GM12875 (cell line): ENCODE measurements around the gene PDE9A.

Experiments used
- H3K4me3 ChIP-seq: one replicate; pipeline ENCODE4 v1.5.1; 2011; ENCODE audit warnings: low read depth, low read length, control low read depth
- TF ChIP-seq, protein P1 (sequence below): IDR thresholded peaks from 2 replicates; pipeline ENCODE4 v1.5.1; 2011; ENCODE audit warnings: low read depth, mild to moderate bottlenecking, control low read depth, inconsistent platforms, low read length, moderate library complexity, borderline replicate concordance; ENCODE audit not compliant: insufficient read depth

PDE9A gene

GRCh38 chr21:42746593-42747275, 93.3 kb downstream of the PDE9A start:
- H3K4me3 ChIP-seq = no peak overlapping the region
- TF ChIP-seq, protein P1, sequence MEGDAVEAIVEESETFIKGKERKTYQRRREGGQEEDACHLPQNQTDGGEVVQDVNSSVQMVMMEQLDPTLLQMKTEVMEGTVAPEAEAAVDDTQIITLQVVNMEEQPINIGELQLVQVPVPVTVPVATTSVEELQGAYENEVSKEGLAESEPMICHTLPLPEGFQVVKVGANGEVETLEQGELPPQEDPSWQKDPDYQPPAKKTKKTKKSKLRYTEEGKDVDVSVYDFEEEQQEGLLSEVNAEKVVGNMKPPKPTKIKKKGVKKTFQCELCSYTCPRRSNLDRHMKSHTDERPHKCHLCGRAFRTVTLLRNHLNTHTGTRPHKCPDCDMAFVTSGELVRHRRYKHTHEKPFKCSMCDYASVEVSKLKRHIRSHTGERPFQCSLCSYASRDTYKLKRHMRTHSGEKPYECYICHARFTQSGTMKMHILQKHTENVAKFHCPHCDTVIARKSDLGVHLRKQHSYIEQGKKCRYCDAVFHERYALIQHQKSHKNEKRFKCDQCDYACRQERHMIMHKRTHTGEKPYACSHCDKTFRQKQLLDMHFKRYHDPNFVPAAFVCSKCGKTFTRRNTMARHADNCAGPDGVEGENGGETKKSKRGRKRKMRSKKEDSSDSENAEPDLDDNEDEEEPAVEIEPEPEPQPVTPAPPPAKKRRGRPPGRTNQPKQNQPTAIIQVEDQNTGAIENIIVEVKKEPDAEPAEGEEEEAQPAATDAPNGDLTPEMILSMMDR = no peak

DNA sequence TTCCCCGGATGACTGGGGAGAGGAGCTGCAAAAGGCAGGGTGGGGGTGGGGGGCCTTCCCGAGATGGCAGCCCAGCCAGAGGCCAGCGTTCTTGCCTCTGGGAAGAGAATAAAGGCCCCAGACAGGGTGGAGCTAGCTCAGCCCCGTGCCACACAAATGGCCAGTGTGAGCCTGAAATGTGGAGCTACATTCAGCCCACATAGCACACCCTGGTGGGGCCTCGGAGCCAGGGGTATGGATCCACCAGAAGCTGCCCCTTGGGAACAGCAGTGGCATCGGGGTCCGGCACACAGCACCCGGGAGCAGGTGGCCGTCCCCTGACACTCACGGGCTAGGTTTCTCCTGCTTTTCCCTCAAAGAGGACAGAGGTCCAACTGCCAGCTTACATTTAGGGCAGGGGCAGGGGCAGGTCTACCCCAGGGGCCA, 93.9 kb downstream of the PDE9A start:
- TF ChIP-seq, protein P1 = no peak
- no peak overlapping the region for H3K4me3 ChIP-seq

DNA sequence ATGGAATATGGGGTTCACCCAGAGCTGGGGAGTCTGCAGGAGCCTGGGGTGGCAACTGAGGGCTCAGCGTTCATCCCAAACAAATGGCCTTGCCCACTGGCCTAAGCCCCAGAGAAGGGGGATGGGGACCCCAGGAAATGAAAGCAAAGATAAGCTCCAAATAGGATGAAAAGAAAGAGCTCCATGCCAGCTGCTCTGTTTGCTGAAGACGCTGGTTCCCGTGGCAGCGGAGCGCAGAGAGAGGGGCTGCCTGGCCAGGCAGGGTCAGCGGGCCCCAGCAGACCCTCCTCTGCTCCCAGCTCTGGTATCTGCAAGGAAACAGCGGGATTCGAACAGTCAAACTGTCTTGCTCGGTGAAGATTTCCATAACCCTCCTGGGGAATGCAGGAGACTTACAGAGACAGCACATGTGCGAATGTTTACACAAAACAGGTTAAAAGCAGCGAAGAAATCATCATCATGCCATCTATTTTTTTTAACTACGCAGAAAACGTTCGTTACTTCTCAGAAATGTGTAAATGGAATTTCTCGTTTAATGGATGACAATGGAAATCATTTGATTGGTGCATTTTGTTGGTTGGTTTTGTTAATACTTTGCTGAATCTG, 94.4 kb downstream of the PDE9A start:
- H3K4me3 ChIP-seq = no peak overlapping the region
- TF ChIP-seq, protein P1 = no peak

DNA sequence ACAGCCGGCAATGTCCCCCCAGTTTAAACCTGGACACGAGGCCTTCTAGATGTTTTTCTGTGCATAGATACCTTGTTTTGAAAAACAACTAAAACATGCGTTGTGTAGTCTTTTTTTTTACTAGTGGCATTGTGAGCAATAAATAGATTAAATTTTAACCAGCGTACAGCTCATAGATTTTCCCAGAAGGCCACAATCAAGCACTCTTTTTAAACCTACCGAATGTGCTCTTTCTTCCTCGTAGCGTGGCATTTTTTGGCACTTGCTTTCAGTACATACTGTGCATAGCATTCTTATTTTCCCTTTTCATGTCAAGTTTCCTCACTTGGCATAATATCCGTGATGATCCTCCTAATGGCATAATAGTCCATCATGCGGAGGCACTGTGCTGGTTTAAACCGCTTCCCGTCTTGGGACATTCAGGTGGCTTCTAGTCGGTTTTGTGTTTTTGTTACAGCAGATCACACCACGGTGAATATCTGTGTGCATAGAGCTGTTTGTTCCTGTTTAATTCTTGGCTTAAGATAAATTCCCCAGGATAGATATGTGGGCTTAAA, 95.3 kb downstream of the PDE9A start:
- no peak overlapping the region for H3K4me3 ChIP-seq

DNA sequence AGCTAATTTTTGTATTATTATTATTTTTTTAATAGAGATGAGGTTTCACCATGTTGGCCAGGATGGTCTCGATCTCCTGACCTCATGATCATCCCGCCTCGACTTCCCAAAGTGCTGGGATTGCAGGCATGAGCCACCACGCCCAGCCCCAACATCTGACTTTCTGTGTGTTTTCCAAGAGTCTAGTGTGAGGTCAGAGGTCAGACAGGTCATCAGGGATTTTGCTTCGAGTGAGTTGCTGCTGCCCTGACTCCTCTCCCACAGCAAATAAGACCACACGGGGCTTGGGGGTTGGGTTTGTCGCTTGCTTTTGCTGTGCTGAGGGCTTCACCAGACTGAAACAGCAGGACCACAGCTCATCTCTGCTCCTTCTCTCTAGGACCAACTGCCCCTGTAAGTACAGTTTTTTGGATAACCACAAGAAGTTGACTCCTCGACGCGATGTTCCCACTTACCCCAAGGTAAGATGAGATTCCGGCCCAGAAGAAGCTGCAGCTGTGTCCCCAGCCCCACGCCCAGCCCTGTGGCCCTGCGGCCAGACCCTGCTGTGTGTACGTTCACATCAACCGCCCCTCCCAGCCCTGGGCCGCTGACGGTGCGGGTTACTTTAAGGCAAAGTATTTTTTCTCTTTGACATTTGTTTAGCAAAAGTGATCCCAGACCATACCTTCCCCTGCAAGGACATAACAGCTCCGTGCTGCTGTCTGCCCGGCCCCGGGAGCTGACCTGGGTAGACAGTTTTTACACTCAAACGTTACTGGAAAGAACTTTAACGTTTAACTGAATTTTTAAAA, 97.5 kb downstream of the PDE9A start:
- TF ChIP-seq, protein P1 = no peak
- no peak overlapping the region for H3K4me3 ChIP-seq

More for the DNA sequence above, 95.3 kb downstream of the PDE9A start:
- TF ChIP-seq, protein P1 = no peak

- H3K4me3 ChIP-seq = no peak overlapping the region
- TF ChIP-seq, protein P1 = no peak
These were observed 98.4 kb downstream of the PDE9A start for GRCh38 chr21:42751866-42752265.
